GM20431 (cell line): ENCODE measurements around the gene MAP3K7CL.
"Not testable (repeated sequence)": the region's sequence is repeated elsewhere in the genome, so short reads cannot be mapped to it uniquely, and the experiment has no call there.

Source experiments
- in situ Hi-C: fragments of 300-500 bp; cut with MseI, MboI; formaldehyde crosslinking; loops from one replicate; pipeline ENCODE4 v1.15.0; 2020; ENCODE audit warnings: low sequenced_read_pairs; ENCODE audit not compliant: unreplicated experiment

Gene MAP3K7CL

GRCh38 chr21:29164323-29164942, 34.0 kb downstream of the MAP3K7CL start:
- in situ Hi-C loops, result no loop called here

DNA sequence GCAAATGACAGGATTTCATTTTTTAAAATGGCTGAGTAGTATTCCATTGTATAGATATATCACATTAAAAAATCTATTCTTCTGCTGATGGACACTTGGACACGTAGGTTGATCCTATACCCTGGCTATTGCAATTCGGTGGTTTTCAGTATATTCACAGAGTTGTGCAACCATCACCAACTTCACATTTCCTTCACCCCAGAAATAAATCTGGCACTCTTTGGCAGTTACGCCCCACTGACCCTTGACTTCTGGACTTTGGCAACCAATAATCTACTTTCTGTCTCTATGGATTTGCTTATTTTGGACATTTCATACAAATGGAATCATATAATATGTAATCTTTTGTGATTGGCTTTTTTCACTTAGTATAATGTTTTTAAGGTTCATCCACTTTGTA, 35.9 kb downstream of the MAP3K7CL start:
- in situ Hi-C loops, result no loop called here

DNA sequence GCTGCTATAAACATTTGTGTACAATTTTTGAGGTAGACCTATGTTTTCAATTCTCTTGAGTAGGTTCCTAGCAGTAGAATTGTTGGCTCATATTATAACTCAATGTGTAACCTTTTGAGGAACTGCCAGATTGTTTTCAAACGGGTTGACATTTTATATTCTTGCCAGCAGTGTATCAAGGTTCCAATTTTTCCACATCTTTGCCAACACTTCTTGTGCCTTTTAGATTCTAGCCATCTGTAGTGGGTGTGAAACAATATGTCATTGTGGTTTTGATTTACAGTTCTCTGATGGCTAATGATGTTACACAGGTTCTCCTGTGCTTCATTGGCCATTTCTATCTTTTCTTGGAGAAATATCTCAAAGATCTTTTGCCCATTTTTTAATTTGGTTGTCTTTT, 36.4 kb downstream of the MAP3K7CL start:
- in situ Hi-C loops, result no loop called here

GRCh38 chr21:29167481-29167880, 37.0 kb downstream of the MAP3K7CL start:
- in situ Hi-C loops, result not testable (repeated sequence)

DNA sequence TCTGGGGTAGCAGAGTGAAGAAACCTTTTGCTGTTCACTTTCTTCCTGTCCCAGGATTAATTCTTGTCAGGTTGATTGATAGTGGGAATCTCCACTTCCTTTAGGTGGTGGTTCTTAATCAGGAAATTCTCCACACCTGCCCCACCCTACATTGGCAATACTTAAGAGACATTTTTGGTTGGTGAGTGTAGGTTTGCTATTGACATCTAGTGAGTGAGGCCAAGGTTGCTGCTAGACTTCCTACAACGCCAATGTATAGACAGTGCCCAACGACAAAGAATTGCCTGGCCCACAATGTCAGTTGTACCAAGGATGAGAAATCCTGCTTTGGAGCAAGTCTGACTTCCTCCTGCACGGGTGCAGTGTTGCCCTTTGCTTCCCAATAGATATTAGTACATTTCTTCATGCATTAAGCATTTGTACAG, 38.5 kb downstream of the MAP3K7CL start:
- in situ Hi-C loops, result no loop called here

GRCh38 chr21:29170944-29171343, 40.5 kb downstream of the MAP3K7CL start:
- in situ Hi-C loops, result no loop called here

- in situ Hi-C loops, result no loop called here
Measured at GRCh38 chr21:29172282-29172681, 41.8 kb downstream of the MAP3K7CL start.

DNA sequence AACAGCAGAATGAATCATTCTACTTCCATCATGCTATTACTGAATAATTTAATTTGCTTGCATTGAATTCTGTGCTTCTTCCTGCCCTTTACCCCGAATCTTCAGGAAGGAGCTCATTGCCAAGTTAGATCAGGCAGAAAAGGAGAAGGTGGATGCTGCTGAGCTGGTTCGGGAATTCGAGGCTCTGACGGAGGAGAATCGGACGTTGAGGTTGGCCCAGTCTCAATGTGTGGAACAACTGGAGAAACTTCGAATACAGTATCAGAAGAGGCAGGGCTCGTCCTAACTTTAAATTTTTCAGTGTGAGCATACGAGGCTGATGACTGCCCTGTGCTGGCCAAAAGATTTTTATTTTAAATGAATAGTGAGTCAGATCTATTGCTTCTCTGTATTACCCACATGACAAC, 44.2 kb downstream of the MAP3K7CL start:
- in situ Hi-C loops, result no loop called here

DNA sequence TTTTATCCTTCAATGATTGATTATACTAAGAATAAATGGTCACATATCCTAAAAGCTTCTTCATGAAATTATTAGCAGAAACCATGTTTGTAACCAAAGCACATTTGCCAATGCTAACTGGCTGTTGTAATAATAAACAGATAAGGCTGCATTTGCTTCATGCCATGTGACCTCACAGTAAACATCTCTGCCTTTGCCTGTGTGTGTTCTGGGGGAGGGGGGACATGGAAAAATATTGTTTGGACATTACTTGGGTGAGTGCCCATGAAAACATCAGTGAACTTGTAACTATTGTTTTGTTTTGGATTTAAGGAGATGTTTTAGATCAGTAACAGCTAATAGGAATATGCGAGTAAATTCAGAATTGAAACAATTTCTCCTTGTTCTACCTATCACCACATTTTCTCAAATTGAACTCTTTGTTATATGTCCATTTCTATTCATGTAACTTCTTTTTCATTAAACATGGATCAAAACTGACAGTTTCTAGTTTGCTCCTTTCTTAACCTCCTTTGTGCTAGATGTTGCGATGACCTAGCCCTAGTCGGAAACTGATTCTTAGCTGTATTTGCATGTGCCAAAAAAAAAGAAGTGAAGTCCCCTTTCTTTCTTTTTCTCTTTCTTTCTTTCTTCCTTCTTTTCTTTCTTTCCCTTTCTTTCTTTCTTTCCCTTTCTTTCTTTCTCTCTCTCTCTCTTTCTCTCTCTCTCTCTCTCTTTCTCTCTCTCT, 45.1 kb downstream of the MAP3K7CL start:
- in situ Hi-C loops, result no loop called here

- in situ Hi-C loops, result no loop called here
Measured at GRCh38 chr21:29176471-29177120, 46.2 kb downstream of the MAP3K7CL start.

GRCh38 chr21:29177800-29178199, 47.4 kb downstream of the MAP3K7CL start:
- in situ Hi-C loops, result no loop called here

DNA sequence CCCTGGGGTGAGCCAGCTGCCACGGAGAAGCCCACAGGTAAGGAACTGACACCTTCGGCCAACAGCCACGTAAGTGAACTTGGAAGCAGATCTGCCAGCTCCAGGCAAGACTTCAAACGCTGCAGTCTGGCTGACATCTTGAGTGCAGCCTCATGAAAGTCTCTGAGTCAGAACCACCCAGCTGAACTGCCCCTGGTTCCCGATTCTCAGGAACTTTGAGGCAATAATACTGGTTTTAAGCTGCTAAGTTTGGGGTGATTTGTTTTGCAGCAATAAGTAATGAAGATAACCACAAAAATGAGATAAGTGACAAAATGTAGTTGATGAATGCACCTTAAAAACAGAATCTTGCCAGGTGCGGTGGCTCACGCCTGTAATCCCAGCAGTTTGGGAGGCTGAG, 48.5 kb downstream of the MAP3K7CL start:
- in situ Hi-C loops, result no loop called here

DNA sequence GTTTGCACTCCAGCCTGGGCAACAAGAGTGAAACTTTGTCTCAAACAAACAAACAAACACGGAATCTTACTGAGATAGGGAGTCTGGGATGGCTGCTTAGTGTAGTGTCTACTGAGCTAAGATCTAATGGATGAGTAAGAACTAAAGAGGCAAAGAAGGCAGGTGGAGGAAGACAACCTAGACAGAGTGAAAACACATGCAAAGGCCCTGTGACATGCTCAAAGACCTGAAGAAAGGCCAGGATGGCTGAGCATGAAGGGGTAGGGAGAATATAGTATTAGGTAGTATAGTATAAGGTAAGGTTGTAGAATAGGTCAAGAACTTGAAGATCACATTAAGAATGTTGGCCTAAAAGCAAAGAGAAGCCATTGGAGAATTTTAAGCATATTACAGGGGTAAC, 49.1 kb downstream of the MAP3K7CL start:
- in situ Hi-C loops, result no loop called here

GRCh38 chr21:29181799-29182470, 51.5 kb downstream of the MAP3K7CL start:
- in situ Hi-C loops, result no loop called here

GRCh38 chr21:29182691-29183092, 52.2 kb downstream of the MAP3K7CL start:
- in situ Hi-C loops, result no loop called here

- in situ Hi-C loops, result no loop called here
Measured at GRCh38 chr21:29184037-29184436, 53.6 kb downstream of the MAP3K7CL start.

GRCh38 chr21:29185172-29185571, 54.7 kb downstream of the MAP3K7CL start:
- in situ Hi-C loops, result no loop called here

- in situ Hi-C loops, result no loop called here
Measured at GRCh38 chr21:29185633-29186032, 55.2 kb downstream of the MAP3K7CL start.

DNA sequence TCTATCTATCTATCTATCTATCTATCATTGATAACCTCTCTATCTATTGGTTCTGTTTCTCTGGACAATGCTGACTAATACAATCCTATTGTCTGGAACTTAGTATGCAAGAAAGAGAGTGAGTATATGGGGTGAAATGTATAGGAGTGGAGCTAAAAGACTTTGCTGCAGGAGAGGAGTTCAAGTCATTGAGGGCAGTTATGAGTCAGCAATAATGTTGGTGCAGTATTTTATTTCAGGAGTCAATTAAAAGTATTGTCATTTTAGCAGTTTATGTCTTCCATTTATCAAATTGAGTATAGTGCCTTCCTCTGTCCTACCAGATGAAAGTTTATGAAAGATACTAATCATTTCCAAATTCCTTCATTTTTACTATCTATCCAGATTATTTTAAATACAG, 55.8 kb downstream of the MAP3K7CL start:
- in situ Hi-C loops, result no loop called here

DNA sequence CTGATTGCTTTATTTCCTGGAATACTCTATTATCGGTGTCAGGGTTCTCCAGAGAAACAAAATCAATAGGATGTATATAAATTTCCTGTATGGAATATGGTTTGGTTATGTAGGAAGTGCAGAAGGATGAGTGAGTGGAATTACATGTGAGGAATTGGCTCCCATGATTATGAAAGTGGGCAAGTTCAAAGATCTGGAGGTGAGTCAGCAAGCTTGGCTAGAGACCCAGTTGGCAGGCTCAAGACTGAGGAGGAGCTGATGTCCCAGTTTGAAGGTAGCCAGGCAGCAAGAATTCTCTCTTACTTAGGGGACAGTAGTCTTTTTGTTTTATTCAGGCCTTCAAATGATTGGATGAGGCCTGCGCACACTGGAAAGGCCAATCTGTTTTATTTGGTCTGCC, 57.5 kb downstream of the MAP3K7CL start:
- in situ Hi-C loops, result no loop called here

- in situ Hi-C loops, result no loop called here
Measured at GRCh38 chr21:29189353-29189752, 58.9 kb downstream of the MAP3K7CL start.
